HG03571 (cell line): ENCODE results near the gene ARL8A.
"Not testable (repeated sequence)": the region's sequence is repeated elsewhere in the genome, so short reads cannot be mapped to it uniquely, and the experiment has no call there.

Source experiments
- ATAC-seq: cut with Tn5 transposase; IDR thresholded peaks from one replicate; pipeline ENCODE4 v1.9.1; 2021; ENCODE audit not compliant: unreplicated experiment

The ARL8A gene

GRCh38 chr1:202144402-202145067 lies at the start of gene ARL8A:
Gene ARL8A (minus strand): TSS chr1:202144737. CDS start chr1:202144572, 165 bp downstream.
- ATAC-seq = peak; percentile 56

GRCh38 chr1:202194328-202194648 lies 49.8 kb upstream of the ARL8A start:
- ATAC-seq = no peak

- no peak for ATAC-seq
These were observed 49.2 kb upstream of the ARL8A start, which contains the start of gene LGR6 for GRCh38 chr1:202193614-202194327. Gene LGR6 (plus strand): TSS chr1:202193799. CDS start chr1:202193990, 191 bp downstream.

- no peak for ATAC-seq
These were observed 48.5 kb upstream of the ARL8A start for GRCh38 chr1:202192770-202193613.

GRCh38 chr1:202191391-202191790 lies 46.9 kb upstream of the ARL8A start:
- not testable (repeated sequence) for ATAC-seq

GRCh38 chr1:202189918-202190715 lies 45.6 kb upstream of the ARL8A start:
- no peak for ATAC-seq

GRCh38 chr1:202189001-202189790 lies 44.7 kb upstream of the ARL8A start:
- no peak for ATAC-seq

- no peak for ATAC-seq
These were observed 43.3 kb upstream of the ARL8A start for GRCh38 chr1:202187697-202188407.

- ATAC-seq = no peak
These were observed 42.6 kb upstream of the ARL8A start for GRCh38 chr1:202187041-202187671.

GRCh38 chr1:202186327-202186726 lies 41.8 kb upstream of the ARL8A start:
- ATAC-seq = no peak

- ATAC-seq = no peak
These were observed 40.4 kb upstream of the ARL8A start for GRCh38 chr1:202184750-202185460.

GRCh38 chr1:202182040-202182877 lies 37.7 kb upstream of the ARL8A start:
- no peak for ATAC-seq

GRCh38 chr1:202181586-202181985 lies 37.0 kb upstream of the ARL8A start:
- no peak for ATAC-seq

GRCh38 chr1:202180751-202181139 lies 36.2 kb upstream of the ARL8A start:
- ATAC-seq = not testable (repeated sequence)

- ATAC-seq = no peak
These were observed 35.6 kb upstream of the ARL8A start for GRCh38 chr1:202179828-202180750.
